ENCODE data around the gene JAKMIP3.
"Not testable (repeated sequence)": the region's sequence is repeated elsewhere in the genome, so short reads cannot be mapped to it uniquely, and the experiment has no call there.

The JAKMIP3 gene

GRCh38 chr10:132076578-132077081, 10.9 kb downstream of the JAKMIP3 start:
- Histone ChIP-seq H3K36me3 (ENCODE audit: low read depth) (no peaks in the 10 kb centered on the region), H3K4me1 (ENCODE audit: insufficient read depth, poor library complexity, severe bottlenecking) (no peaks in the 10 kb centered on the region), H3K9me3 (ENCODE audit: severe bottlenecking) (no peaks in the 10 kb centered on the region), H3K4me3 (ENCODE audit: severe bottlenecking) (no peak overlapping the region), H3K27me3 (ENCODE audit: insufficient read depth, poor library complexity, severe bottlenecking) (no peaks in the 10 kb centered on the region), H3K27ac (ENCODE audit: poor library complexity, severe bottlenecking) (no peak overlapping the region)
- DNase-seq (ENCODE audit: low spot score), result no peak
- no peak for ATAC-seq (ENCODE audit: low read depth)
- TF ChIP-seq CTCF (IDR thresholded peaks at IDR 0.05; ENCODE audit: poor library complexity, severe bottlenecking), result no peak

GRCh38 chr10:132077091-132077490, 11.3 kb downstream of the JAKMIP3 start:
- no peak for TF ChIP-seq CTCF (IDR thresholded peaks at IDR 0.05; ENCODE audit: poor library complexity, severe bottlenecking)
- Histone ChIP-seq H3K4me1 (ENCODE audit: insufficient read depth, poor library complexity, severe bottlenecking) (no peaks in the 10 kb centered on the region), H3K36me3 (ENCODE audit: low read depth) (no peaks in the 10 kb centered on the region), H3K9me3 (ENCODE audit: severe bottlenecking) (no peaks in the 10 kb centered on the region), H3K4me3 (ENCODE audit: severe bottlenecking) (no peak overlapping the region), H3K27me3 (ENCODE audit: insufficient read depth, poor library complexity, severe bottlenecking) (no peaks in the 10 kb centered on the region), H3K27ac (ENCODE audit: poor library complexity, severe bottlenecking) (no peak overlapping the region)
- no peak for DNase-seq (ENCODE audit: low spot score)
- ATAC-seq (ENCODE audit: low read depth), result no peak

GRCh38 chr10:132078746-132079345, 13.1 kb downstream of the JAKMIP3 start:
- no peak for TF ChIP-seq CTCF (IDR thresholded peaks at IDR 0.05; ENCODE audit: poor library complexity, severe bottlenecking)
- no peaks in the 10 kb centered on the region for H3K27me3 ChIP-seq (ENCODE audit: insufficient read depth, poor library complexity, severe bottlenecking)
- ATAC-seq (ENCODE audit: low read depth) (no peak), DNase-seq (ENCODE audit: low spot score) (no peak)
- H3K9me3 ChIP-seq (ENCODE audit: severe bottlenecking), result no peaks in the 10 kb centered on the region
- no peaks in the 10 kb centered on the region for H3K4me1 ChIP-seq (ENCODE audit: insufficient read depth, poor library complexity, severe bottlenecking)
- no peak overlapping the region for H3K27ac ChIP-seq (ENCODE audit: poor library complexity, severe bottlenecking)
- H3K36me3 ChIP-seq (ENCODE audit: low read depth), result no peaks in the 10 kb centered on the region
- H3K4me3 ChIP-seq (ENCODE audit: severe bottlenecking), result no peak overlapping the region

- not testable (repeated sequence) for H3K27me3 ChIP-seq (ENCODE audit: insufficient read depth, poor library complexity, severe bottlenecking); H3K36me3 ChIP-seq (ENCODE audit: low read depth); ATAC-seq (ENCODE audit: low read depth); H3K4me3 ChIP-seq (ENCODE audit: severe bottlenecking); DNase-seq (ENCODE audit: low spot score); H3K9me3 ChIP-seq (ENCODE audit: severe bottlenecking); H3K27ac ChIP-seq (ENCODE audit: poor library complexity, severe bottlenecking); H3K4me1 ChIP-seq (ENCODE audit: insufficient read depth, poor library complexity, severe bottlenecking)
Observed at GRCh38 chr10:132084384-132084783, 18.6 kb downstream of the JAKMIP3 start.

GRCh38 chr10:132093236-132093635, 27.5 kb downstream of the JAKMIP3 start:
- H3K4me3 ChIP-seq (ENCODE audit: severe bottlenecking); DNase-seq (ENCODE audit: low spot score); H3K36me3 ChIP-seq (ENCODE audit: low read depth); H3K4me1 ChIP-seq (ENCODE audit: insufficient read depth, poor library complexity, severe bottlenecking); H3K9me3 ChIP-seq (ENCODE audit: severe bottlenecking); H3K27me3 ChIP-seq (ENCODE audit: insufficient read depth, poor library complexity, severe bottlenecking); H3K27ac ChIP-seq (ENCODE audit: poor library complexity, severe bottlenecking); ATAC-seq (ENCODE audit: low read depth): not testable (repeated sequence)

- DNase-seq (ENCODE audit: low spot score), result no peak
- TF ChIP-seq CTCF (IDR thresholded peaks at IDR 0.05; ENCODE audit: poor library complexity, severe bottlenecking), result no peak
- Histone ChIP-seq H3K9me3 (ENCODE audit: severe bottlenecking) (no peaks in the 10 kb centered on the region), H3K27me3 (ENCODE audit: insufficient read depth, poor library complexity, severe bottlenecking) (no peaks in the 10 kb centered on the region), H3K4me1 (ENCODE audit: insufficient read depth, poor library complexity, severe bottlenecking) (no peaks in the 10 kb centered on the region), H3K27ac (ENCODE audit: poor library complexity, severe bottlenecking) (no peak overlapping the region), H3K36me3 (ENCODE audit: low read depth) (no peaks in the 10 kb centered on the region), H3K4me3 (ENCODE audit: severe bottlenecking) (no peak overlapping the region)
- no peak for ATAC-seq (ENCODE audit: low read depth)
Observed at GRCh38 chr10:132094581-132095234, 29.0 kb downstream of the JAKMIP3 start.

Data from RWPE2 (cell line).